Neural cell (in vitro differentiated cells): ENCODE results near the gene CWC27. TPM values are rescaled to one million over a fixed set of nuclear protein-coding genes. Genes with fewer than 3 reads are reported as not detected.

ENCODE experiments used
- H2AFZ ChIP-seq: fragments of 200-600, 300-800 bp; sonication (generic), shearing (Covaris generic); 2 replicates; pipeline ENCODE4 v1.6.0; 2014; ENCODE audit warnings: low read depth, mild to moderate bottlenecking, antibody characterized with exemption, low read length, moderate library complexity
- H3F3A ChIP-seq: fragments of 200-600 bp; shearing (Covaris generic); 2 replicates; pipeline ENCODE4 v1.6.1; 2016; ENCODE audit warnings: mild to moderate bottlenecking, moderate library complexity, mixed read lengths, antibody characterized with exemption, low read length; ENCODE audit not compliant: insufficient read depth, poor library complexity, severe bottlenecking
- H3K27ac ChIP-seq: fragments of 200-600, 300-800 bp; sonication (generic), shearing (Covaris generic); 2 replicates; pipeline ENCODE4 v1.5.1; 2014; ENCODE audit warnings: mild to moderate bottlenecking, low read length, moderate library complexity
- H3K27me3 ChIP-seq: fragments of 300-800, 200-600 bp; sonication (generic), shearing (Covaris generic); 2 replicates; pipeline ENCODE4 v1.6.0; 2014; ENCODE audit warnings: mild to moderate bottlenecking, low read depth, low read length, moderate library complexity; ENCODE audit not compliant: insufficient read depth
- H3K36me3 ChIP-seq: fragments of 300-800, 200-600 bp; sonication (generic), shearing (Covaris generic); 2 replicates; pipeline ENCODE4 v1.5.1; 2014; ENCODE audit warnings: mild to moderate bottlenecking, antibody characterized with exemption, low read length, moderate library complexity; ENCODE audit not compliant: insufficient read depth
- H3K4me2 ChIP-seq: fragments of 300-800, 200-600 bp; sonication (generic), shearing (Covaris generic); 2 replicates; pipeline ENCODE4 v1.6.0; 2014; ENCODE audit warnings: mild to moderate bottlenecking, low read length
- H3K4me3 ChIP-seq: fragments of 300-800, 200-600 bp; sonication (generic), shearing (Covaris generic); 2 replicates; pipeline ENCODE4 v1.5.1; 2014; ENCODE audit warnings: mild to moderate bottlenecking, low read length, moderate library complexity
- H3K79me2 ChIP-seq: fragments of 200-600 bp; shearing (Covaris generic); replicated peaks from 2 replicates; pipeline ENCODE4 v1.6.0; 2014; ENCODE audit warnings: mild to moderate bottlenecking, low read length, moderate library complexity; ENCODE audit not compliant: insufficient read depth
- H3K9ac ChIP-seq: fragments of 300-800, 200-600 bp; sonication (generic), shearing (Covaris generic); 2 replicates; pipeline ENCODE4 v1.6.1; 2016; ENCODE audit warnings: mild to moderate bottlenecking, low read length, mixed read lengths
- H3K9me2 ChIP-seq: fragments of 200-600 bp; shearing (Covaris generic); 2 replicates; pipeline ENCODE4 v1.6.1; 2016; ENCODE audit warnings: mild to moderate bottlenecking, low read length, mixed read lengths; ENCODE audit not compliant: insufficient read depth
- H3K9me3 ChIP-seq: fragments of 200-600, 300-800 bp; sonication (generic), shearing (Covaris generic); 2 replicates; pipeline ENCODE4 v1.6.1; 2016; ENCODE audit warnings: mild to moderate bottlenecking, mixed run types, low read length, moderate library complexity, mixed read lengths
- H4K20me1 ChIP-seq: fragments of 200-600 bp; shearing (Covaris generic); 2 replicates; pipeline ENCODE4 v1.6.1; 2016; ENCODE audit warnings: mild to moderate bottlenecking, mixed run types; ENCODE audit not compliant: insufficient read depth
- EP300 ChIP-seq: fragments of 450-650 bp; conservative IDR thresholded peaks from 2 replicates; pipeline ENCODE4 v1.6.1; 2014; ENCODE audit warnings: antibody characterized with exemption, mild to moderate bottlenecking, moderate library complexity; ENCODE audit not compliant: poor library complexity, severe bottlenecking
- EZH2 ChIP-seq: fragments of 200-600, 300-800 bp; shearing (Covaris generic), sonication (generic); IDR thresholded peaks from 2 replicates; pipeline ENCODE4 v1.6.1; 2014; ENCODE audit warnings: antibody characterized with exemption, low read length, borderline replicate concordance, mild to moderate bottlenecking; ENCODE audit not compliant: insufficient read depth, poor library complexity, severe bottlenecking
- MXI1 ChIP-seq: fragments of 450-650 bp; conservative IDR thresholded peaks from 2 replicates; pipeline ENCODE4 v1.6.1; 2014; ENCODE audit warnings: antibody characterized with exemption, mild to moderate bottlenecking; ENCODE audit not compliant: poor library complexity, severe bottlenecking
- POLR2AphosphoS5 ChIP-seq: IDR thresholded peaks from 2 replicates; pipeline ENCODE4 v1.6.1; 2012
- RAD21 ChIP-seq: fragments of 450-650 bp; conservative IDR thresholded peaks from 2 replicates; pipeline ENCODE4 v1.6.1; 2014; ENCODE audit warnings: antibody characterized with exemption, mild to moderate bottlenecking, moderate library complexity
- SMC3 ChIP-seq: fragments of 450-650 bp; conservative IDR thresholded peaks from 2 replicates; pipeline ENCODE4 v1.6.1; 2014; ENCODE audit warnings: antibody characterized with exemption, mild to moderate bottlenecking, moderate library complexity; ENCODE audit not compliant: poor library complexity
- TAF1 ChIP-seq: IDR thresholded peaks from 2 replicates; pipeline ENCODE4 v1.6.1; 2012; ENCODE audit warnings: low read depth
- polyA plus RNA-seq: library from polyadenylated mRNA; depleted of rRNA; stranded (reverse); fragments of >200 nt; gene quantifications from 2 replicates; pipeline ENCODE4 v1.2.3, GENCODE V29; 2014
- TF ChIP-seq, protein P1 (sequence below): IDR thresholded peaks from 2 replicates; pipeline ENCODE4 v1.6.1; 2012; ENCODE audit warnings: borderline replicate concordance
- TF ChIP-seq, protein P2 (sequence below): fragments of 450-650 bp; IDR thresholded peaks from 2 replicates; pipeline ENCODE4 v1.5.1; 2014; ENCODE audit warnings: antibody characterized with exemption, mild to moderate bottlenecking, moderate library complexity; ENCODE audit not compliant: poor library complexity, severe bottlenecking

Gene CWC27
- polyA plus RNA-seq, 1 donor from 2014 or later = 26.2 TPM

DNA sequence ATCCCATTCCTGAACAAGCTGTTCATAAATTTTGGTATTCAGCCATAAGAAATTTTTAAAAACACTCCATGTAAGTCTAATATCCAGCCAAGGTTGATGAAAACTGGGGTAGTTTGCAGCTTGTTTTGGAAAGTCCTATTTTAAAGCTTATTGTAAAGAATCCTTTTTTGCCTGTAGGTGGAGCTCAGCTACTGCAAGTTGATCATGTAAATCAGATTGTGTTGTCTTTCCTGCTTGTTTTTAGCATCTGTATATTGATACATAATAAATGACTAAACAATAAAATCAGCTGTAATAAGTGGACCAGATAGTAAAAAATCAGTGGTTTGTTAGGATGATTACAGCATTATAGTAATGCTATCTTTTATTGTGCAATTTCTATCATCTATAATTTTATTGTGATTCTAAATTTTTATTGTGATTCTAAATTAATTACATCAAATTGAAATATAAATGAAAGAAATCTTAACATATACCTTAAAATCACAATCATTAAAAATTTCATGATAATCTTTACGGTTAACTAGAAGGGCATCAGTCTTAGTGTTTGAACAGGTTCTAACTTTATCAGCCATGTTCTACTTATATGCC is 42.4 kb downstream of the CWC27 start:
- H4K20me1 ChIP-seq = no peaks in the 10 kb centered on the region
- H3K9me3 ChIP-seq = no peaks in the 10 kb centered on the region
- H3K36me3 ChIP-seq = no peaks in the 10 kb centered on the region
- TF ChIP-seq, protein P1, sequence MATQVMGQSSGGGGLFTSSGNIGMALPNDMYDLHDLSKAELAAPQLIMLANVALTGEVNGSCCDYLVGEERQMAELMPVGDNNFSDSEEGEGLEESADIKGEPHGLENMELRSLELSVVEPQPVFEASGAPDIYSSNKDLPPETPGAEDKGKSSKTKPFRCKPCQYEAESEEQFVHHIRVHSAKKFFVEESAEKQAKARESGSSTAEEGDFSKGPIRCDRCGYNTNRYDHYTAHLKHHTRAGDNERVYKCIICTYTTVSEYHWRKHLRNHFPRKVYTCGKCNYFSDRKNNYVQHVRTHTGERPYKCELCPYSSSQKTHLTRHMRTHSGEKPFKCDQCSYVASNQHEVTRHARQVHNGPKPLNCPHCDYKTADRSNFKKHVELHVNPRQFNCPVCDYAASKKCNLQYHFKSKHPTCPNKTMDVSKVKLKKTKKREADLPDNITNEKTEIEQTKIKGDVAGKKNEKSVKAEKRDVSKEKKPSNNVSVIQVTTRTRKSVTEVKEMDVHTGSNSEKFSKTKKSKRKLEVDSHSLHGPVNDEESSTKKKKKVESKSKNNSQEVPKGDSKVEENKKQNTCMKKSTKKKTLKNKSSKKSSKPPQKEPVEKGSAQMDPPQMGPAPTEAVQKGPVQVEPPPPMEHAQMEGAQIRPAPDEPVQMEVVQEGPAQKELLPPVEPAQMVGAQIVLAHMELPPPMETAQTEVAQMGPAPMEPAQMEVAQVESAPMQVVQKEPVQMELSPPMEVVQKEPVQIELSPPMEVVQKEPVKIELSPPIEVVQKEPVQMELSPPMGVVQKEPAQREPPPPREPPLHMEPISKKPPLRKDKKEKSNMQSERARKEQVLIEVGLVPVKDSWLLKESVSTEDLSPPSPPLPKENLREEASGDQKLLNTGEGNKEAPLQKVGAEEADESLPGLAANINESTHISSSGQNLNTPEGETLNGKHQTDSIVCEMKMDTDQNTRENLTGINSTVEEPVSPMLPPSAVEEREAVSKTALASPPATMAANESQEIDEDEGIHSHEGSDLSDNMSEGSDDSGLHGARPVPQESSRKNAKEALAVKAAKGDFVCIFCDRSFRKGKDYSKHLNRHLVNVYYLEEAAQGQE = no peak
- TF ChIP-seq TAF1 = no peak
- TF ChIP-seq POLR2AphosphoS5 = no peak
- TF ChIP-seq RAD21 = peak; percentile 85
- no peak for TF ChIP-seq EZH2
- no peak for TF ChIP-seq EP300
- peak; percentile 74 for TF ChIP-seq SMC3
- TF ChIP-seq, protein P2, sequence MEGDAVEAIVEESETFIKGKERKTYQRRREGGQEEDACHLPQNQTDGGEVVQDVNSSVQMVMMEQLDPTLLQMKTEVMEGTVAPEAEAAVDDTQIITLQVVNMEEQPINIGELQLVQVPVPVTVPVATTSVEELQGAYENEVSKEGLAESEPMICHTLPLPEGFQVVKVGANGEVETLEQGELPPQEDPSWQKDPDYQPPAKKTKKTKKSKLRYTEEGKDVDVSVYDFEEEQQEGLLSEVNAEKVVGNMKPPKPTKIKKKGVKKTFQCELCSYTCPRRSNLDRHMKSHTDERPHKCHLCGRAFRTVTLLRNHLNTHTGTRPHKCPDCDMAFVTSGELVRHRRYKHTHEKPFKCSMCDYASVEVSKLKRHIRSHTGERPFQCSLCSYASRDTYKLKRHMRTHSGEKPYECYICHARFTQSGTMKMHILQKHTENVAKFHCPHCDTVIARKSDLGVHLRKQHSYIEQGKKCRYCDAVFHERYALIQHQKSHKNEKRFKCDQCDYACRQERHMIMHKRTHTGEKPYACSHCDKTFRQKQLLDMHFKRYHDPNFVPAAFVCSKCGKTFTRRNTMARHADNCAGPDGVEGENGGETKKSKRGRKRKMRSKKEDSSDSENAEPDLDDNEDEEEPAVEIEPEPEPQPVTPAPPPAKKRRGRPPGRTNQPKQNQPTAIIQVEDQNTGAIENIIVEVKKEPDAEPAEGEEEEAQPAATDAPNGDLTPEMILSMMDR = peak; percentile 83
- no peak for TF ChIP-seq MXI1
- H3K4me2 ChIP-seq = no peak overlapping the region
- no peak overlapping the region for H2AFZ ChIP-seq
- H3K9ac ChIP-seq = no peak overlapping the region
- H3K27ac ChIP-seq = no peak overlapping the region
- H3K27me3 ChIP-seq = no peaks in the 10 kb centered on the region
- no peak overlapping the region for H3K4me3 ChIP-seq
- H3K9me2 ChIP-seq = no peaks in the 10 kb centered on the region
- no peaks in the 10 kb centered on the region for H3F3A ChIP-seq
- H3K79me2 ChIP-seq = peaks cover 4% of the 10 kb centered on the region

DNA sequence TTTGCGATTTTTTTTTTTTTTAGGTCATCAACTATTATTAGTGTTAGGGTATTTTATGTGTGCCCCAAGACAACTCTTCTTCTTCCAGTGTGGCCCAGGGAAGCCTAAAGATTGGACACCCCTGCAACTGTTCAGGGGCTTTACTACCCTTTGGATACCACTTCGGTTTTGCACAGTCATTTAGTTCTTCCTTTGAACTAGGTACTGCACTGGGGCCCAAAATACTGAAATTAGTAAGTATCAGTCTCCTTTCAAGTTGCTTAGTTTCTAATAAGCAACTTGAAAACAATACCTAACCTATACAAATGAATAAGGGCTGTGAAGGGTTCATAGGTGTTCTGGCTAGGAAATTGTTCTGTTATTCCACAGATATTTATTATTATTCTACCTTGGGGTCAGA is 45.3 kb downstream of the CWC27 start:
- Histone ChIP-seq H4K20me1 (no peaks in the 10 kb centered on the region), H3K4me3 (no peak overlapping the region), H3K27me3 (no peaks in the 10 kb centered on the region), H2AFZ (no peak overlapping the region), H3K4me2 (no peak overlapping the region), H3K9me3 (no peaks in the 10 kb centered on the region), H3K27ac (no peak overlapping the region), H3K9me2 (no peaks in the 10 kb centered on the region), H3F3A (no peaks in the 10 kb centered on the region), H3K9ac (no peak overlapping the region), H3K36me3 (no peaks in the 10 kb centered on the region), H3K79me2 (peaks cover 4% of the 10 kb centered on the region)
- no peak for TF ChIP-seq TAF1
- TF ChIP-seq, protein P1 = no peak
- TF ChIP-seq MXI1 = no peak
- no peak for TF ChIP-seq SMC3
- no peak for TF ChIP-seq RAD21
- TF ChIP-seq EP300 = no peak
- no peak for TF ChIP-seq EZH2
- TF ChIP-seq, protein P2 = no peak
